ENCODE data around the gene CDK14. TPM values are rescaled to one million over a fixed set of nuclear protein-coding genes. Genes with fewer than 3 reads are reported as not detected.

The CDK14 gene
- total and polyA plus RNA-seq, 10 of the 15 experiments (the other 5 are each of a cell fraction or from before 2014, with no cell fraction given) = 6.5 to 61.3 (median 24.2) TPM

DNA sequence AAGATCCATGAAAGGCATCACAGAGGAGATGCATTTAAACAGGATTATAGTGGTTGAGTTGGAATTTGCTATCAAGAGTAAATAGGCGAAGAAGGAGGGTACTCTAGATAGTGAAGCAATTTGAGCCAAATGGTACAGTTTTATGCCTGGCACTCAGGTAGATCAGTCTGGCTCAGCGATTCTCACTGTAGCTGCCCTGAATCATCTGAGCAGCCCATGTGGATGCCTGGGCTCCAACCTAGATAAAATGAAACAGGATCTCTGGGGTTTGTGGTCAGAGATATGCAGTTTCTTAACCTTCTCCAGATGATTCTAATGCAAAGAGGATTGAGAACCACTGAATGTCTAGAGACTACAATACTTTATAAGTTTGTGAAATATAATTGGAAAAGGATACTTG is 386.1 kb downstream of the CDK14 start:
- ChIA-PET RAD21 (ENCODE audit: unreplicated experiment) (no interaction called here), SMC1A (ENCODE audit: uncharacterized antibody, unreplicated experiment) (no interaction called here), CTCF (no interaction called here), POLR2A (no interaction called here)
- Histone ChIP-seq H4K20me1 (ENCODE audit: control insufficient read depth, insufficient read depth) (no peaks in the 10 kb centered on the region), H3K36me3 (ENCODE audit: control insufficient read depth in 2 of 2, insufficient read depth in 2 of 2, low read length in 1 of 2) (no peaks in the 10 kb centered on the region; a peak in 1 of 4 replicates), H3K79me2 (ENCODE audit: control insufficient read depth, insufficient read depth, low read length) (no peaks in the 10 kb centered on the region), H3K4me1 (ENCODE audit: control insufficient read depth, insufficient read depth, low read length) (no peaks in the 10 kb centered on the region), H3K9ac (ENCODE audit: control insufficient read depth, insufficient read depth, low read length) (no peak overlapping the region), H3K27me3 (replicated peaks in 1 of 2; ENCODE audit: control insufficient read depth in 2 of 2, insufficient read depth in 2 of 2, low read length in 1 of 2) (no peaks in the 10 kb centered on the region), H3K4me3 (no peak overlapping the region), H3K27ac (ENCODE audit: control insufficient read depth, insufficient read depth) (no peak overlapping the region), H3K4me2 (ENCODE audit: control insufficient read depth, insufficient read depth) (no peak overlapping the region), H2AFZ (ENCODE audit: control insufficient read depth, low read depth, low read length) (no peak overlapping the region), H3K9me3 (replicated peaks; ENCODE audit: control insufficient read depth, insufficient read depth, low read length) (peaks cover 16% of the 10 kb centered on the region)
- WGBS (ENCODE audit: insufficient coverage, insufficient replicate concordance, low lambda C conversion rate, missing lambda C conversion rate) = 93% methylated on average over 2 of the region's 2 CpGs
- ATAC-seq (no peak), DNase-seq (ENCODE audit: low read depth, low spot score) (no peak), FAIRE-seq (no peak)
- BruUV-seq (replicated peaks) = no TSS peak
- TF ChIP-seq PML (IDR thresholded peaks at IDR 0.05; ENCODE audit: low read length) (no peak), ZNF384 (IDR thresholded peaks at IDR 0.05; ENCODE audit: borderline replicate concordance, low read depth, low read length) (no peak), SUPT20H (IDR thresholded peaks at IDR 0.05; ENCODE audit: borderline replicate concordance, control insufficient read depth, low read depth, low read length) (no peak)
- TF ChIP-seq, protein P1, sequence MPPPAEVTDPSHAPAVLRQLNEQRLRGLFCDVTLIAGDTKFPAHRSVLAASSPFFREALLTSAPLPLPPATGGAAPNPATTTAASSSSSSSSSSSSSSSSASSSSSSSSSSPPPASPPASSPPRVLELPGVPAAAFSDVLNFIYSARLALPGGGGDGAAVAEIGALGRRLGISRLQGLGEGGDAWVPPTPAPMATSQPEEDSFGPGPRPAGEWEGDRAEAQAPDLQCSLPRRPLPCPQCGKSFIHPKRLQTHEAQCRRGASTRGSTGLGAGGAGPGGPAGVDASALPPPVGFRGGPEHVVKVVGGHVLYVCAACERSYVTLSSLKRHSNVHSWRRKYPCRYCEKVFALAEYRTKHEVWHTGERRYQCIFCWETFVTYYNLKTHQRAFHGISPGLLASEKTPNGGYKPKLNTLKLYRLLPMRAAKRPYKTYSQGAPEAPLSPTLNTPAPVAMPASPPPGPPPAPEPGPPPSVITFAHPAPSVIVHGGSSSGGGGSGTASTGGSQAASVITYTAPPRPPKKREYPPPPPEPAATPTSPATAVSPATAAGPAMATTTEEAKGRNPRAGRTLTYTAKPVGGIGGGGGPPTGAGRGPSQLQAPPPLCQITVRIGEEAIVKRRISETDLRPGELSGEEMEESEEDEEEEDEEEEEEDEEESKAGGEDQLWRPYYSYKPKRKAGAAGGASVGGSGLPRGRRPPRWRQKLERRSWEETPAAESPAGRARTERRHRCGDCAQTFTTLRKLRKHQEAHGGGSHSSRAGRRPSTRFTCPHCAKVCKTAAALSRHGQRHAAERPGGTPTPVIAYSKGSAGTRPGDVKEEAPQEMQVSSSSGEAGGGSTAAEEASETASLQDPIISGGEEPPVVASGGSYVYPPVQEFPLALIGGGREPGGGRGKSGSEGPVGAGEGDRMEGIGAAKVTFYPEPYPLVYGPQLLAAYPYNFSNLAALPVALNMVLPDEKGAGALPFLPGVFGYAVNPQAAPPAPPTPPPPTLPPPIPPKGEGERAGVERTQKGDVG (CRISPR knock-in tag; IDR thresholded peaks at IDR 0.05) = no peak
- TF ChIP-seq, protein P2, sequence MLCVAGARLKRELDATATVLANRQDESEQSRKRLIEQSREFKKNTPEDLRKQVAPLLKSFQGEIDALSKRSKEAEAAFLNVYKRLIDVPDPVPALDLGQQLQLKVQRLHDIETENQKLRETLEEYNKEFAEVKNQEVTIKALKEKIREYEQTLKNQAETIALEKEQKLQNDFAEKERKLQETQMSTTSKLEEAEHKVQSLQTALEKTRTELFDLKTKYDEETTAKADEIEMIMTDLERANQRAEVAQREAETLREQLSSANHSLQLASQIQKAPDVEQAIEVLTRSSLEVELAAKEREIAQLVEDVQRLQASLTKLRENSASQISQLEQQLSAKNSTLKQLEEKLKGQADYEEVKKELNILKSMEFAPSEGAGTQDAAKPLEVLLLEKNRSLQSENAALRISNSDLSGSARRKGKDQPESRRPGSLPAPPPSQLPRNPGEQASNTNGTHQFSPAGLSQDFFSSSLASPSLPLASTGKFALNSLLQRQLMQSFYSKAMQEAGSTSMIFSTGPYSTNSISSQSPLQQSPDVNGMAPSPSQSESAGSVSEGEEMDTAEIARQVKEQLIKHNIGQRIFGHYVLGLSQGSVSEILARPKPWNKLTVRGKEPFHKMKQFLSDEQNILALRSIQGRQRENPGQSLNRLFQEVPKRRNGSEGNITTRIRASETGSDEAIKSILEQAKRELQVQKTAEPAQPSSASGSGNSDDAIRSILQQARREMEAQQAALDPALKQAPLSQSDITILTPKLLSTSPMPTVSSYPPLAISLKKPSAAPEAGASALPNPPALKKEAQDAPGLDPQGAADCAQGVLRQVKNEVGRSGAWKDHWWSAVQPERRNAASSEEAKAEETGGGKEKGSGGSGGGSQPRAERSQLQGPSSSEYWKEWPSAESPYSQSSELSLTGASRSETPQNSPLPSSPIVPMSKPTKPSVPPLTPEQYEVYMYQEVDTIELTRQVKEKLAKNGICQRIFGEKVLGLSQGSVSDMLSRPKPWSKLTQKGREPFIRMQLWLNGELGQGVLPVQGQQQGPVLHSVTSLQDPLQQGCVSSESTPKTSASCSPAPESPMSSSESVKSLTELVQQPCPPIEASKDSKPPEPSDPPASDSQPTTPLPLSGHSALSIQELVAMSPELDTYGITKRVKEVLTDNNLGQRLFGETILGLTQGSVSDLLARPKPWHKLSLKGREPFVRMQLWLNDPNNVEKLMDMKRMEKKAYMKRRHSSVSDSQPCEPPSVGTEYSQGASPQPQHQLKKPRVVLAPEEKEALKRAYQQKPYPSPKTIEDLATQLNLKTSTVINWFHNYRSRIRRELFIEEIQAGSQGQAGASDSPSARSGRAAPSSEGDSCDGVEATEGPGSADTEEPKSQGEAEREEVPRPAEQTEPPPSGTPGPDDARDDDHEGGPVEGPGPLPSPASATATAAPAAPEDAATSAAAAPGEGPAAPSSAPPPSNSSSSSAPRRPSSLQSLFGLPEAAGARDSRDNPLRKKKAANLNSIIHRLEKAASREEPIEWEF (IDR thresholded peaks at IDR 0.05; ENCODE audit: insufficient replicate concordance, low read depth, low read length) = no peak
- intact Hi-C loops (cut with micrococcal nuclease; ENCODE audit: unreplicated experiment) (no loop called here), in situ Hi-C loops (cut with MboI) (no loop called here)

Measured in GM12878 (cell line).